GM20000 (cell line): ENCODE data around the gene GLP2R.

Experiments used
- DNase-seq: peaks from one replicate; pipeline ENCODE4 v3.0.0; 2012; ENCODE audit warnings: low spot score
- TF ChIP-seq, protein P1 (sequence below): IDR thresholded peaks from 2 replicates; pipeline ENCODE4 v1.5.1; 2012; ENCODE audit warnings: mild to moderate bottlenecking, control low read depth; ENCODE audit errors: extremely low read depth, missing control alignments

The GLP2R gene

GRCh38 chr17:9925457-9925856 is 99.7 kb downstream of the GLP2R start:
- DNase-seq = no peak
- TF ChIP-seq, protein P1, sequence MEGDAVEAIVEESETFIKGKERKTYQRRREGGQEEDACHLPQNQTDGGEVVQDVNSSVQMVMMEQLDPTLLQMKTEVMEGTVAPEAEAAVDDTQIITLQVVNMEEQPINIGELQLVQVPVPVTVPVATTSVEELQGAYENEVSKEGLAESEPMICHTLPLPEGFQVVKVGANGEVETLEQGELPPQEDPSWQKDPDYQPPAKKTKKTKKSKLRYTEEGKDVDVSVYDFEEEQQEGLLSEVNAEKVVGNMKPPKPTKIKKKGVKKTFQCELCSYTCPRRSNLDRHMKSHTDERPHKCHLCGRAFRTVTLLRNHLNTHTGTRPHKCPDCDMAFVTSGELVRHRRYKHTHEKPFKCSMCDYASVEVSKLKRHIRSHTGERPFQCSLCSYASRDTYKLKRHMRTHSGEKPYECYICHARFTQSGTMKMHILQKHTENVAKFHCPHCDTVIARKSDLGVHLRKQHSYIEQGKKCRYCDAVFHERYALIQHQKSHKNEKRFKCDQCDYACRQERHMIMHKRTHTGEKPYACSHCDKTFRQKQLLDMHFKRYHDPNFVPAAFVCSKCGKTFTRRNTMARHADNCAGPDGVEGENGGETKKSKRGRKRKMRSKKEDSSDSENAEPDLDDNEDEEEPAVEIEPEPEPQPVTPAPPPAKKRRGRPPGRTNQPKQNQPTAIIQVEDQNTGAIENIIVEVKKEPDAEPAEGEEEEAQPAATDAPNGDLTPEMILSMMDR = no peak

- no peak for DNase-seq
- TF ChIP-seq, protein P1 = no peak
Observed at GRCh38 chr17:9926150-9926804, 100.6 kb downstream of the GLP2R start.

- TF ChIP-seq, protein P1 = no peak
- DNase-seq = no peak
Observed at GRCh38 chr17:9928601-9929333, 103.0 kb downstream of the GLP2R start.

DNA sequence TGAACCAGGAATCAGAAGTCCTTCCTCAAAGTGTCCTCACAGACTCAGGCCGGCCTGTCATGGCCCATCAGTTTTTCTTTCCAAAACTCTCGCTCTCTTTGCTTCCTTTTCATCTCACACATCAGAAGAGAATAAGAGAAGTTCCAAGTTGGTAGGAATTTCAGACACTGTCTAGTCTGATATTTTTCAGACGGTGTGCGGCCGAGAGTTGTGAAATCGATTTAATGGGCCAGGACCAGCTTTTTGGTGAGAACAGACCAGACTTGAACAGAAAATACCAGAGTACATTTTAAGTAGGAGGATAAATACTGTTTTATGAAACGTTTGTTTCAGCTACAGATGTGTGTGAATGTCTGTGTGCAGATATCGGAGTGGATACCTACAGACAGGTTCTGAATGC is 104.1 kb downstream of the GLP2R start:
- TF ChIP-seq, protein P1 = no peak
- DNase-seq = no peak

- DNase-seq = no peak
- TF ChIP-seq, protein P1 = no peak
Observed at GRCh38 chr17:9931144-9931741, 105.5 kb downstream of the GLP2R start.

DNA sequence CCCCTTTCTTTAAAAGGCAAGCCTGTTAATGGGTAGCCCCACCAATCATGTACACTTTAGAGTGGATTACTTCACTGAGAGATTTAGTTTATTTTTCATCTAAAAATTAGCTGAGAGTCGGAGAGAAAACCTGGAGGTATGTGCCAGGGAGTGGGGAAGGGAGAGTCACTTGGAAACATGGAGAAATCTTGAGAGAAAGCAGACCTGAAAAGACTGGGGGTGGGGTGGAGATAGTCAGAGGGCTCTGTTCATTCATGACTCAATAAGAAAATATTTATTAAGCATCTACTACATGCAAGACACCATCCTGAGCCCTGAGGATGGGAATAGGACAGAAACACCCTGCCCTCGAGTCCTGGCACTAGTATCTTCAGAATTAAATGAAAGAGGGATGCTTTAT is 106.8 kb downstream of the GLP2R start:
- TF ChIP-seq, protein P1 = no peak
- no peak for DNase-seq

GRCh38 chr17:9934331-9934730 is 108.6 kb downstream of the GLP2R start:
- DNase-seq = no peak
- TF ChIP-seq, protein P1 = no peak
